ENCODE results near the gene MYLK4. TPM values are rescaled to one million over a fixed set of nuclear protein-coding genes. Genes with fewer than 3 reads are reported as not detected.

MYLK4 gene
- total RNA-seq, 1 donor from 2014 or later: 0.23 TPM

DNA sequence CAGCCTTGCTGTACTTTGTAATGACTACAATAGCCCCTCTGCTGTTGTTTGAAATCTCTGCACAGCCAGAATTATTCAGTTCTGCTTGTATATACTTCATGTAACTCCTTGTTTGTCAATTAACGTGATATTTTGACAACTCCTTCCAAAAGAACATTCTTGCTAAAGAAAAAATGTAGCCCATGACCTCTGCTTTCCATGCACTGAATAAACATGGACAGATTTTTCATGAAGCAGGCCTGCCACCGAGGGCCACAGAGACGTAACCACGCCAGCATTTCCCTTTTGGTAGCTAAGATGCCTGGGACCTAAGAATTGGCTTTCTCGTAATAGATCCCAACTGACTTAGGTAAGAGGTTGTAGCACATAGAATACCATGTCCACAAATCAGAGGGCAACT is 135.9 kb downstream of the MYLK4 start:
- intact Hi-C loops (cut with micrococcal nuclease): no loop called here

GRCh38 chr6:2614155-2614554 is 136.6 kb downstream of the MYLK4 start:
- no peak overlapping the region for H3K4me3 Mint-ChIP-seq (ENCODE audit: low read depth)
- H3K4me1 Mint-ChIP-seq (ENCODE audit: low read depth): no peaks in the 10 kb centered on the region
- no peaks in the 10 kb centered on the region for H3K36me3 Mint-ChIP-seq (ENCODE audit: low read depth)
- no peak overlapping the region for H3K27ac Mint-ChIP-seq
- H3K9me3 Mint-ChIP-seq: peaks cover 7% of the 10 kb centered on the region
- no peak for DNase-seq (ENCODE audit: low spot score)
- intact Hi-C loops (cut with micrococcal nuclease): no loop called here
- peaks cover 33% of the 10 kb centered on the region for H3K27me3 Mint-ChIP-seq (ENCODE audit: low read depth)

More for the DNA sequence above, 135.9 kb downstream of the MYLK4 start:
- no peaks in the 10 kb centered on the region for H3K4me1 Mint-ChIP-seq (ENCODE audit: low read depth)
- no peak overlapping the region for H3K4me3 Mint-ChIP-seq (ENCODE audit: low read depth)
- H3K36me3 Mint-ChIP-seq (ENCODE audit: low read depth): no peaks in the 10 kb centered on the region
- no peak overlapping the region for H3K27ac Mint-ChIP-seq
- peaks cover 36% of the 10 kb centered on the region for H3K27me3 Mint-ChIP-seq (ENCODE audit: low read depth)
- no peak for DNase-seq (ENCODE audit: low spot score)
- H3K9me3 Mint-ChIP-seq: peaks cover 7% of the 10 kb centered on the region

Other genes starting within 250 kb of the MYLK4 start
- gene WRNIP1, start 14.5 kb upstream of the MYLK4 start, total RNA-seq: 47.2 and 47.8 TPM in 2 replicates
- 102 and 103 TPM in 2 replicates for gene SERPINB1, start 90.9 kb upstream of the MYLK4 start, total RNA-seq
- gene SERPINB9, start 152.4 kb upstream of the MYLK4 start, total RNA-seq: 120 and 123 TPM in 2 replicates
- gene SERPINB6, start 220.6 kb upstream of the MYLK4 start, total RNA-seq: 72.0 and 73.0 TPM in 2 replicates
- gene NQO2, start 249.0 kb upstream of the MYLK4 start, total RNA-seq: 42.5 and 45.6 TPM in 2 replicates